KBM-7 (cell line): ENCODE results near the gene AAMP.
"Not testable (repeated sequence)": the region's sequence is repeated elsewhere in the genome, so short reads cannot be mapped to it uniquely, and the experiment has no call there.

Experiments used
- DNase-seq: peaks from one replicate; pipeline ENCODE4 v3.0.0-alpha.2; 2015
- in situ Hi-C: fragments of 300-500 bp; cut with MboI; formaldehyde crosslinking; loops from 2 replicates; pipeline ENCODE4 v1.14.3; 2020; ENCODE audit warnings: low sequenced_read_pairs, low pct_unique_long_range_greater_than_20kb, mixed read lengths

The AAMP gene

GRCh38 chr2:218278531-218279360 is 8.8 kb upstream of the AAMP start:
- in situ Hi-C loops, result no loop called here
- DNase-seq, result no peak

GRCh38 chr2:218277921-218278320 is 8.0 kb upstream of the AAMP start:
- in situ Hi-C loops, result no loop called here
- no peak for DNase-seq

GRCh38 chr2:218276986-218277755 is 7.2 kb upstream of the AAMP start:
- DNase-seq, result no peak
- in situ Hi-C loops, result no loop called here

- in situ Hi-C loops, result no loop called here
- no peak for DNase-seq
Measured at GRCh38 chr2:218275371-218276072, 5.6 kb upstream of the AAMP start.

GRCh38 chr2:218274586-218274985 is 4.6 kb upstream of the AAMP start:
- in situ Hi-C loops, result no loop called here

GRCh38 chr2:218273908-218274249 is 3.9 kb upstream of the AAMP start:
- in situ Hi-C loops, result no loop called here
- DNase-seq, result no peak

More at GRCh38 chr2:218274586-218274985, 4.6 kb upstream of the AAMP start:
- DNase-seq, result no peak

GRCh38 chr2:218273214-218273907 is 3.4 kb upstream of the AAMP start:
- in situ Hi-C loops, DNase-seq: not testable (repeated sequence)

- in situ Hi-C loops, result no loop called here
- DNase-seq, result peak; percentile 90
Measured at GRCh38 chr2:218272531-218273212, 2.7 kb upstream of the AAMP start.

- DNase-seq, result no peak
- in situ Hi-C loops, result no loop called here
Measured at GRCh38 chr2:218271865-218272530, 2.1 kb upstream of the AAMP start.

- DNase-seq, result no peak
- in situ Hi-C loops, result no loop called here
Measured at GRCh38 chr2:218271487-218271797, 1.5 kb upstream of the AAMP start.

GRCh38 chr2:218270721-218271486 is 967 bp upstream of the AAMP start:
- in situ Hi-C loops, result no loop called here
- no peak for DNase-seq

GRCh38 chr2:218267259-218267658 is 2.7 kb downstream of the AAMP start:
- DNase-seq, result no peak
- in situ Hi-C loops, result no loop called here

GRCh38 chr2:218266316-218266979 is 3.5 kb downstream of the AAMP start:
- in situ Hi-C loops, result no loop called here

GRCh38 chr2:218265626-218266025 is 4.3 kb downstream of the AAMP start:
- DNase-seq, result no peak
- in situ Hi-C loops, result no loop called here

More at GRCh38 chr2:218266316-218266979, 3.5 kb downstream of the AAMP start:
- no peak for DNase-seq

GRCh38 chr2:218264773-218265561 is 5.0 kb downstream of the AAMP start:
- in situ Hi-C loops, result no loop called here
- no peak for DNase-seq

- in situ Hi-C loops, result no loop called here
- no peak for DNase-seq
Measured at GRCh38 chr2:218263817-218264641, 5.9 kb downstream of the AAMP start.
